Measurements from ENCODE around the gene ENAH.

ENAH gene

DNA sequence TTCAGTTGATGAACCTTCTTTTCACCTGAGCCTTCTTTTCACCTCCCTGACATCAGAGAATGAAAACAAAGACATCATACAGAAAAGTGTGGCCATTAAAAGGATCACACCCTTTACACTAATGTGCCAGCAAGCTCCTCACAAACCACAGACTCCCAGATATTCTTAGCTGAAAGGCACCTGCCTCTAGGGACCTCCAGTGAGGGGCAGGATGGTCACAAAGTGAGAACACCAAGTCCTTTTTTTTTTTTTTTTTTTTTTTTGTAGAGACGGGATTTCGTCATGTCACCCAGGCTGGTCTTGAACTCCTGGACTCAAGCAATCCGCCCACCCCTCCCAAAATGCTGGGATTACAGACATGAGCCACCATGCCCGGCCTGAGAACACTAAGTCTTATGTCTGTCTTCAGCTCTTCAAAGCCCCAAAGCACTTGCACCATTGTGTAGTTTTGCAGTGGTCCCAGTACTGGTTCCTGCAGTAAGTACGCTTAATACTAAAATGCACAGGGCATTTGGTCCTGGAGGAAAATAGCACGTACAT lies 166.9 kb downstream of the ENAH start:
- Histone ChIP-seq H3K9ac (ENCODE audit: low read length) (no peak overlapping the region), H3K4me2 (ENCODE audit: low read depth, low read length, poor library complexity, severe bottlenecking) (no peak overlapping the region), H3K9me2 (replicated peaks; ENCODE audit: insufficient read depth, low read length) (no peaks in the 10 kb centered on the region), H3F3A (ENCODE audit: insufficient read depth) (0 out of 2 replicates have a peak, but pooled peaks cover 10% of the 10 kb centered on the region), H2AFZ (ENCODE audit: low read depth, low read length, severe bottlenecking) (no peak overlapping the region), H3K27ac (ENCODE audit: low read depth, low read length) (no peak overlapping the region), H3K27me3 (ENCODE audit: low read length) (no peaks in the 10 kb centered on the region), H3K36me3 (ENCODE audit: low read length) (no peaks in the 10 kb centered on the region), H3K9me3 (ENCODE audit: insufficient read depth, low read length) (no peaks in the 10 kb centered on the region), H3K79me2 (ENCODE audit: insufficient read depth, low read length) (no peaks in the 10 kb centered on the region), H4K20me1 (ENCODE audit: low read depth, low read length) (no peaks in the 10 kb centered on the region), H3K4me3 (ENCODE audit: insufficient read depth, low read length, poor library complexity, severe bottlenecking) (no peak overlapping the region)
- no peak for TF ChIP-seq EZH2phosphoT487 (conservative IDR thresholded peaks at IDR 0.05; ENCODE audit: low read length)
- TF ChIP-seq, protein P1, sequence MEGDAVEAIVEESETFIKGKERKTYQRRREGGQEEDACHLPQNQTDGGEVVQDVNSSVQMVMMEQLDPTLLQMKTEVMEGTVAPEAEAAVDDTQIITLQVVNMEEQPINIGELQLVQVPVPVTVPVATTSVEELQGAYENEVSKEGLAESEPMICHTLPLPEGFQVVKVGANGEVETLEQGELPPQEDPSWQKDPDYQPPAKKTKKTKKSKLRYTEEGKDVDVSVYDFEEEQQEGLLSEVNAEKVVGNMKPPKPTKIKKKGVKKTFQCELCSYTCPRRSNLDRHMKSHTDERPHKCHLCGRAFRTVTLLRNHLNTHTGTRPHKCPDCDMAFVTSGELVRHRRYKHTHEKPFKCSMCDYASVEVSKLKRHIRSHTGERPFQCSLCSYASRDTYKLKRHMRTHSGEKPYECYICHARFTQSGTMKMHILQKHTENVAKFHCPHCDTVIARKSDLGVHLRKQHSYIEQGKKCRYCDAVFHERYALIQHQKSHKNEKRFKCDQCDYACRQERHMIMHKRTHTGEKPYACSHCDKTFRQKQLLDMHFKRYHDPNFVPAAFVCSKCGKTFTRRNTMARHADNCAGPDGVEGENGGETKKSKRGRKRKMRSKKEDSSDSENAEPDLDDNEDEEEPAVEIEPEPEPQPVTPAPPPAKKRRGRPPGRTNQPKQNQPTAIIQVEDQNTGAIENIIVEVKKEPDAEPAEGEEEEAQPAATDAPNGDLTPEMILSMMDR (IDR thresholded peaks at IDR 0.05; ENCODE audit: insufficient read depth, low read length, poor library complexity, severe bottlenecking), result no peak

GRCh38 chr1:225485226-225485625 lies 167.7 kb downstream of the ENAH start:
- no peaks in the 10 kb centered on the region for H3K9me2 ChIP-seq (replicated peaks; ENCODE audit: insufficient read depth, low read length)
- H3K9me3 ChIP-seq (ENCODE audit: insufficient read depth, low read length), result no peaks in the 10 kb centered on the region
- no peak overlapping the region for H3K4me3 ChIP-seq (ENCODE audit: insufficient read depth, low read length, poor library complexity, severe bottlenecking)
- no peaks in the 10 kb centered on the region for H4K20me1 ChIP-seq (ENCODE audit: low read depth, low read length)
- no peaks in the 10 kb centered on the region for H3K27me3 ChIP-seq (ENCODE audit: low read length)
- H3K9ac ChIP-seq (ENCODE audit: low read length), result no peak overlapping the region
- no peak overlapping the region for H3K27ac ChIP-seq (ENCODE audit: low read depth, low read length)
- H3K79me2 ChIP-seq (ENCODE audit: insufficient read depth, low read length), result no peaks in the 10 kb centered on the region
- no peak for TF ChIP-seq EZH2phosphoT487 (conservative IDR thresholded peaks at IDR 0.05; ENCODE audit: low read length)
- TF ChIP-seq, protein P1 (IDR thresholded peaks at IDR 0.05; ENCODE audit: insufficient read depth, low read length, poor library complexity, severe bottlenecking), result no peak
- 0 out of 2 replicates have a peak, but pooled peaks cover 10% of the 10 kb centered on the region for H3F3A ChIP-seq (ENCODE audit: insufficient read depth)
- H2AFZ ChIP-seq (ENCODE audit: low read depth, low read length, severe bottlenecking), result no peak overlapping the region
- H3K4me2 ChIP-seq (ENCODE audit: low read depth, low read length, poor library complexity, severe bottlenecking), result no peak overlapping the region
- H3K36me3 ChIP-seq (ENCODE audit: low read length), result no peaks in the 10 kb centered on the region

DNA sequence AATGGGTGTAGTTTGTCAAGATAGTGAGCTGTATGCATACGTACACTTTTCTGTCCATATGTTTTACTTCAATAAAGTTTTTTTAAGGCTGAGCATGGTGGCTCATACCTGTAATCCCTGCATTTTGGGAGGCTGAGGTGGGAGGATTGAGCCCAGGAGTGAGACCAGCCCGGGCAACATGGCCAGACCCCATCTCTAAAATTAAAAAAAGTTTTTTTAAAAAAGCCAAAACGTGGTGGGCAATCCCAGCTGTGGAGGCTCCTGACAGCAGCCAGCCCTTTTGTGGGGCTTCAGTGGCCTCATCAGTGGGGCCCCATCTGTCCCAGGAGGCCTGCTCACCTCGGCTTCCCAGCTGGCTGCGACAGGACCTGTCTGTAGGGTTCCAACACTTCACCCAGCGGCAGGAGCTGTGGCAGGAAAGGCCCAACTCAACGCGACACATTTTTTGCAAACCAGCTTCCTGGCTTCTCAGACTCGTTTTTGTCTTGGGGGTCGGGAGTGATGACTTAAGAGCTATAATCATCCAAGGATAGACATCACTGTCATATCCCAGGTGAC lies 168.2 kb downstream of the ENAH start:
- Histone ChIP-seq H3K27me3 (ENCODE audit: low read length) (no peaks in the 10 kb centered on the region), H3F3A (ENCODE audit: insufficient read depth) (0 out of 2 replicates have a peak, but pooled peaks cover 10% of the 10 kb centered on the region), H3K9ac (ENCODE audit: low read length) (no peak overlapping the region), H3K27ac (ENCODE audit: low read depth, low read length) (no peak overlapping the region), H3K4me2 (ENCODE audit: low read depth, low read length, poor library complexity, severe bottlenecking) (no peak overlapping the region), H3K79me2 (ENCODE audit: insufficient read depth, low read length) (no peaks in the 10 kb centered on the region), H2AFZ (ENCODE audit: low read depth, low read length, severe bottlenecking) (no peak overlapping the region), H3K9me2 (replicated peaks; ENCODE audit: insufficient read depth, low read length) (no peaks in the 10 kb centered on the region), H3K36me3 (ENCODE audit: low read length) (no peaks in the 10 kb centered on the region), H3K4me3 (ENCODE audit: insufficient read depth, low read length, poor library complexity, severe bottlenecking) (no peak overlapping the region), H4K20me1 (ENCODE audit: low read depth, low read length) (no peaks in the 10 kb centered on the region), H3K9me3 (ENCODE audit: insufficient read depth, low read length) (no peaks in the 10 kb centered on the region)
- TF ChIP-seq, protein P1 (IDR thresholded peaks at IDR 0.05; ENCODE audit: insufficient read depth, low read length, poor library complexity, severe bottlenecking), result no peak
- no peak for TF ChIP-seq EZH2phosphoT487 (conservative IDR thresholded peaks at IDR 0.05; ENCODE audit: low read length)
